ENCODE measurements around the gene CXADR.

Gene CXADR

GRCh38 chr21:17542371-17543011 is 29.6 kb downstream of the CXADR start:
- no peak for DNase-seq (ENCODE audit: low read depth)

GRCh38 chr21:17545007-17545406 is 32.2 kb downstream of the CXADR start:
- DNase-seq (ENCODE audit: low read depth), result no peak

- no peak for DNase-seq (ENCODE audit: low read depth)
Observed at GRCh38 chr21:17548262-17548661, 35.4 kb downstream of the CXADR start.

DNA sequence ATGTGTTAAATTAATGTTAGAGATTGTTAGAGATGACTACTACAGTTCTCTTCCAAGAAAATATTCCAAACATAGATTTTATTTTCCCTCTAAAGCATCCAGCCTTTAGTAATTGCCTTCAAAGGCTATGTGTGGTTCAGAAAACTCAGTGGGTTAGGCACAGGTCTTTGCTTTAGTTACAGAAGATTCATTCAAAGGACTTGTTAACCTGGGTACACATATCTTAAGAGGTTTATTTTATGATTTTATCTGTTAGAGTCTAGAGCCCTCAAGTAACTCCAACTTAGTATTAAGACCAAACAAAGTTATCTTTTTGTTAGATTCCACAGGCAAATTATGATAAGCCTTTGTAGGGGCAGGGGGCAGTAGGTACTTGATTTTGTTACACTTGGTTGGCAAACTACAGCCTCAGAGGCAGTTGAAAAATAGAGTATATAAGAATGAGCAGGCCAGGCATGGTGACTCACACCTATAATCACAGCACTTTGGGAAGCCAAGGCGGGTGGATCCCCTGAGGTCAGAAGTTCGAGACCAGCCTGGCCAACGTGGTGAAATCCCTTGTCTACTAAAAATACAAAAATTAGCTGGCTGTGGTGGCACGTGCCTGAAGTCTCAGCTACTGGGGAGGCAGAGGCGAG is 37.9 kb downstream of the CXADR start:
- DNase-seq (ENCODE audit: low read depth), result no peak

GRCh38 chr21:17552410-17552809 is 39.6 kb downstream of the CXADR start:
- DNase-seq (ENCODE audit: low read depth), result no peak

- DNase-seq (ENCODE audit: low read depth), result no peak
Observed at GRCh38 chr21:17554120-17554519, 41.3 kb downstream of the CXADR start.

DNA sequence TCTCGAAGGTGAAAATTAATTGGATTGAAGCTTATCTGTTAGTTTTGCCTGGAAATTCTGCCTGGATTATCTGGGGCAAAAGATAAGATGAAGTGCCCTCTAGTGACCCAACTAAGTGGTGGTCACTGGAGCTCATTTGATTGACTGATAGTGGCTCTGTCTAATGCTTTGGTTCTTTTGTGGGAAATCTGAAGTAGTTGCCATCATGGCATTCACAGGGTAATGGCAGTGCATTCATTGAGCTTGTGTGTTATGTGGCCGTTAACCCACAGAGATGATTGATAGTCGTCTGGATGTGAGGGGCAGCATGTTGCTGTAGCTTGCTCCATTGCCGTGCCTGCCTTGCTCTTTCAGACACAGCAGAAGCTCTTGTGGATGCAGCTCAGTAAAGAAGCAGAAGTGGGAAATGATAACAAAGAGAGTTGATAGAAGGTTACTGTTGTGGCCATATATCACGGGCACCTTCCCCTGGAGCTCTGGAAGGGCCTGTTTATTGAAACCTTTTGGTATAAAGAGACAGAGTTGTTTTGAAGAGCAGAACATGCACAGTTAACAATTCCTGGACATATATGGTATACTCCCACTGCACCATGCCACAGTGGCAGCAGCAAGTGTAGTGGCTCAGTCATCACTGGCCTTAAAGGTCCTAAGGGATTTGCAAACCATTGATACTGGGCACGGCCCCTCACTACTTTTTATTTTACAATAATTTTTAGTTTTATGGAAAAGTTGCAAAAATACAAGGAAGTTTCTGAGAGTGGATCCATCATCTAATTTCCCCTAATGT is 42.0 kb downstream of the CXADR start:
- DNase-seq (ENCODE audit: low read depth), result no peak

DNA sequence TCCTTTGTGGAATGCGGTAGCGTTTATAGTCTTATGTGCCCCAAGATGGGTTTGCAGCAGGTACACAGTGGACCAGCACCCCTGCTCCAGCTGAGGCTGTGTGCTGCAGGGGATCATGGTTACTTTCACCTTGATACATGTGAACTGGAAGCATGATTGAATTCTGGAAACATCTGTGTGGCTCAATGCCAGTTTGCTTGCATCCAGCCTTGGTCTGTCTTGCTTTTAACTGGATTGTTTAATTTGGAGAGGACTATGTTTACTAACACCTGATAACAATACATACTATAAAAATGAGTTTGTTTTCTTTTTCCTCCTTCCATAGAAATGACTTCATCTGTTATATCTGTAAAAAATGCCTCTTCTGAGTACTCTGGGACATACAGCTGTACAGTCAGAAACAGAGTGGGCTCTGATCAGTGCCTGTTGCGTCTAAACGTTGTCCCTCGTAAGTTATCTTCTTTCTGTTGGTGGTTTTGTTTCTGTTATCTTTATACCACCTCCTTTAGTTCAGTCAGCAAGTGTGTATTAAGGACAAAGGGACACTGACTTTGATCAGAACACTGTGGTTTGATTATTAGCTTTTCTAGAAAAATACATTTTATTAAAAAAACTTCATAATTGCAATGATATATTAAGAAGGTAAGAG is 47.7 kb downstream of the CXADR start:
- DNase-seq (ENCODE audit: low read depth), result no peak

GRCh38 chr21:17570786-17571185 is 57.9 kb downstream of the CXADR start:
- no peak for DNase-seq (ENCODE audit: low read depth)

DNA sequence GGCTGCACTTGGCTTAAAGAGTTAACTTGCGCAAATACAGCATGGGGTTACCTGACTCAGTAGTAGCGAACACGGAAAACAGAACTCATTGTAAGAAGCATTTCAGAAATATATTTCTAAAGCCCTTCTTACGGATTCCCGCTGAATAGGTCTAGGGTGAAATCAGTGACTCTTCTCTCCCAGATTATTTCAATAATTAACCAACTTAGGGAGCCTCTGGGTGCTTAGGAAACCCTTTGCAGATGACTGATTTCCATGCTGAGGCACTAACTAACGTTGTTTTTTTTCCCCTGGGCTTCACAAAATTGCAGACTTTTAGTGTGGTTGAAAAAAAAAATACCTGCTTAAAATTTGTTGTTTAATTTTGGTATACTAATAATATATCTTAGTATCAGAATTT is 59.6 kb downstream of the CXADR start:
- no peak for DNase-seq (ENCODE audit: low read depth)

GRCh38 chr21:17575076-17575475 is 62.2 kb downstream of the CXADR start:
- DNase-seq (ENCODE audit: low read depth), result no peak

DNA sequence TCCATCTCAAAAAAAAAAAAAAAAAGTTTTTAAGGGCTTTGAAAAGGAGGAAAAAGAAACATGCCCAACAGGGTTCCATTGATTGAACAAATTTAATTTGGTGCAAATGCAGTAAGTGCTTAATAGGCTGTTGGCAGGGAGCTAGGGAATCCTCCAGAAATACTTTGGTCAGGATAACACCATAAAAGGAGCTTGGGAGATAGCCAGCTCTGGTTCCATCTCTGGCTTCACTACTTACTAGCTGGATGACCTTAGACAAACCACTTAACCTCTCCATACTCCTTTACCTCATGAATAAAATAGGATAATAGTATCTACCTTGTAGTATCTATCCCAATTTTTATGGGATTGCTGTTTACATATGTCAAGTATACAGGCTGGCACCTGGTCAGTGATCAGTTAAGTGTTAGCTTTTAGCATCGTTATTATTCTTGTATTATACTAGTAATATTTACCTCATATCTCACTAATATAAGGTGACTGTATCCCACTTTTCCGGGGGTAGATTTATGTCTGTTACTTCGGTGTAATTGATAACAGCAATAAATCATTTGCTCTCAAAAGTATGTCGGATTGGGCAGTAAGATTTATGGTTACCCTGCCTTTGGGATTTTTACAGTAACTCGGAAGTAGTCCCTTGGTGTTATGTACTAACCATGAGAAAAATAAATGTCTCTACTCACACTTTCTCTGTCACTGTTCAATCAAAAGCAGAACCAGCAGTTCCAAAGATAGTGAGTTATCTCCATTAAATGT is 63.4 kb downstream of the CXADR start:
- DNase-seq (ENCODE audit: low read depth), result no peak

DNA sequence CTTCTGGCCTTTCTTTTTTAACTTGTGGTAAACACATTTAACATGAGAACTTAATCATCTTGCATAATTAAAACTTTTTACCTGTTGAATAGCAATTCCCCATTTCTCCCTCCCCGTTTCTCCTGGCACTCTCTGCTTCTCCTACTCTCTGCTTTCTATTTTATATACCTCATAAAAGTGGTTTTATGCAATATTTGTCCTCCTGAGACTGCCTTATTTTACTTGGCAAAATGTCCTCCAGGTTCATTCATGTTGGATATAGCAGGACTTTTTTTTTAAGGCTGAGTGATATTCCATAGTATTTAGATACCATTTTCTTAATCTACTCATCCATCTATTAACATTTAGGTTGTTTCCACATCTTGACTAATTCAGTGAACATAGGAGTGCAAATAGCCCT is 64.9 kb downstream of the CXADR start:
- DNase-seq (ENCODE audit: low read depth), result no peak

- no peak for DNase-seq (ENCODE audit: low read depth)
Observed at GRCh38 chr21:17578162-17578561, 65.3 kb downstream of the CXADR start.

DNA sequence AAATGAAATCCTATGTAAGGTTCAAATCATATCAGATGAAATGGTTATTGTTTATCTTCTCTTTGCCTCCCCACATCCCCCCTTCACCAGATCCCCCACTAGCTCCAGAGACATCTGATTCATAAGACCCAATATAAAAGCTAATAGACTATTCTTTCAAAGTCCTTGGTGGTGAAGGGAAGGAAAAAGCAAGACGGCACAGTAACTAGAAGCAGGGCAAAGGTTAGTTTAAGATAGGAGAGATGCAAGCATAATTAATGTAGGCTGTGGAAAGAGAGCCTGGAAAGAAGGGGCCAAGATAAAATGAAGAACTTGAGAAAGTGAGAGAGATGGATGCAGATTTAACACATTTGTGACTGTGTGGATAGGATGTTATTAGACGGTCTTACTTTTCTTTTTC is 66.0 kb downstream of the CXADR start:
- no peak for DNase-seq (ENCODE audit: low read depth)

GRCh38 chr21:17580319-17580718 is 67.5 kb downstream of the CXADR start:
- no peak for DNase-seq (ENCODE audit: low read depth)

GRCh38 chr21:17583898-17584297 is 71.1 kb downstream of the CXADR start:
- no peak for DNase-seq (ENCODE audit: low read depth)

GRCh38 chr21:17585875-17586450 is 73.1 kb downstream of the CXADR start:
- DNase-seq (ENCODE audit: low read depth), result no peak

GRCh38 chr21:17590430-17590829 is 77.6 kb downstream of the CXADR start:
- no peak for DNase-seq (ENCODE audit: low read depth)

GRCh38 chr21:17597680-17598079 is 84.8 kb downstream of the CXADR start:
- no peak for DNase-seq (ENCODE audit: low read depth)

DNA sequence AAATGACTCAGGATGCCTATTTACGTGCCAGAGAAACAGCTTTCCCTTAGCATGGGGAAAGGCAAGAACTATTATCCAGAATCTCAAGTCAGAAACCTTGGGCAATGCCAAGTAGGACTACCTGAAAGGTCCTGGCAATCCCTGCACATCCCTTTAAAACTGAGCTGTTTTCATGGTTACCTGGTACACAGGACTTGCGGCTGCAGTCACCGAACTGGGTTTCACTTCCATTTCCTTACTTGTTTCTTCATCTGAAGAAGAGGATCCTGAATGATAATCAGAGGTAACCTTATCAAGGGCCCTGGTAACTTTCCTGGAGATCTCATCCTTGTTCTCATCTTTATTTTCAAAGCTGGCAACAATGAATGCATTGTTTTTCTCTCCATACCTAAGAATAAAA is 85.6 kb downstream of the CXADR start:
- no peak for DNase-seq (ENCODE audit: low read depth)

DNA sequence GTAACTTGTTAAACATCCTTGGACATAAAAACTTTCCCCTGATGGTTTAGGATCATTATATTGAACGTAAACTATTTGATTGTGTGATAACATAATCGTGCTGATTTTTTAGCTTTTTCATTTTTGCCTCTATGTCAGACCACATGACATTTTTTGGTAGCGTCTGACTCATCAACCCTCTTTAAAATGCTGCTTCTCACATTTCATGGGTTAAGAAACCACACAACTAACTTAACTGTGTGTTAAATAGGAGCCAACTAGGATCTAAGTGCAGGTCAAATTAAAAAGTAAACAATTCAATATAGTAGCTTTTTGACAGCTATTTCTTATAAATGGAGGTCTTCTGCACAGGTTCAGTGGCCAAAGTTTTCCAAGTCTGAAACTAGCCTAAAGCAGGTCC is 90.0 kb downstream of the CXADR start:
- DNase-seq (ENCODE audit: low read depth), result no peak
